H9 (cell line): ENCODE measurements around the gene STRADA. TPM values are rescaled to one million over a fixed set of nuclear protein-coding genes. Genes with fewer than 3 reads are reported as not detected.
A peak's percentile ranks its signal among the peaks of the same experiment; 100 is the strongest.

Experiments
- DNase-seq: peaks from one replicate; pipeline ENCODE4 v3.0.0-alpha.2; 2017
- H2AFZ ChIP-seq: one replicate; pipeline ENCODE4 v1.6.1; 2013; ENCODE audit warnings: mild to moderate bottlenecking, low read length, control low read depth, moderate library complexity
- H2AK5ac ChIP-seq: 2 replicates; pipeline ENCODE4 v1.6.1; 2013; ENCODE audit warnings: low read length, control low read depth, mixed read lengths; ENCODE audit not compliant: insufficient read length
- H2BK120ac ChIP-seq: one replicate; pipeline ENCODE4 v1.6.1; 2013; ENCODE audit warnings: low read depth, mild to moderate bottlenecking, low read length, control low read depth, inconsistent platforms; ENCODE audit not compliant: poor library complexity, severe bottlenecking
- H2BK12ac ChIP-seq: 2 replicates; pipeline ENCODE4 v1.6.1; 2013; ENCODE audit warnings: low read length, control low read depth, mixed read lengths, low read depth; ENCODE audit not compliant: insufficient read length
- H2BK15ac ChIP-seq: 2 replicates; pipeline ENCODE4 v1.6.1; 2013; ENCODE audit warnings: low read depth, low read length, control low read depth
- H2BK20ac ChIP-seq: one replicate; pipeline ENCODE4 v1.6.1; 2013; ENCODE audit warnings: low read depth, mild to moderate bottlenecking, low read length, control low read depth, inconsistent platforms; ENCODE audit not compliant: poor library complexity, severe bottlenecking
- H2BK5ac ChIP-seq: 2 replicates; pipeline ENCODE4 v1.6.1; 2013; ENCODE audit warnings: low read length, control low read depth, mixed read lengths; ENCODE audit not compliant: insufficient read length
- H3K14ac ChIP-seq: 2 replicates; pipeline ENCODE4 v1.6.1; 2013; ENCODE audit warnings: low read length, control low read depth; ENCODE audit not compliant: insufficient read depth
- H3K18ac ChIP-seq: 2 replicates; pipeline ENCODE4 v1.6.1; 2013; ENCODE audit warnings: low read depth, mild to moderate bottlenecking, mixed read lengths, low read length, control low read depth; ENCODE audit not compliant: insufficient read length
- H3K23ac ChIP-seq: 2 replicates; pipeline ENCODE4 v1.6.1; 2013; ENCODE audit warnings: low read length, control low read depth, mixed read lengths, low read depth; ENCODE audit not compliant: insufficient read length
- H3K23me2 ChIP-seq: 2 replicates; pipeline ENCODE4 v1.6.1; 2013; ENCODE audit warnings: low read depth, mild to moderate bottlenecking, mixed read lengths, low read length, control low read depth; ENCODE audit not compliant: insufficient read length, poor library complexity, severe bottlenecking
- H3K27ac ChIP-seq: 2 replicates; pipeline ENCODE4 v1.5.1; 2013; ENCODE audit warnings: low read length, control low read depth, mixed read lengths, low read depth; ENCODE audit not compliant: insufficient read length
- H3K27me3 ChIP-seq: 2 replicates; pipeline ENCODE4 v1.6.1; 2013; ENCODE audit warnings: low read length, control low read depth, inconsistent platforms; ENCODE audit not compliant: insufficient read depth
- H3K4ac ChIP-seq: 2 replicates; pipeline ENCODE4 v1.6.1; 2013; ENCODE audit warnings: low read depth, mild to moderate bottlenecking, control low read depth, inconsistent platforms, low read length, moderate library complexity
- H3K4me1 ChIP-seq: 2 replicates; pipeline ENCODE4 v1.6.1; 2013; ENCODE audit warnings: low read length, control low read depth, inconsistent platforms; ENCODE audit not compliant: insufficient read depth
- H3K4me2 ChIP-seq: 2 replicates; pipeline ENCODE4 v1.6.1; 2013; ENCODE audit warnings: low read length, control low read depth, mixed read lengths; ENCODE audit not compliant: insufficient read length, insufficient read depth
- H3K56ac ChIP-seq: 2 replicates; pipeline ENCODE4 v1.6.1; 2013; ENCODE audit warnings: low read depth, mild to moderate bottlenecking, mixed read lengths, low read length, control low read depth; ENCODE audit not compliant: insufficient read length
- H3K79me1 ChIP-seq: 2 replicates; pipeline ENCODE4 v1.6.1; 2013; ENCODE audit warnings: low read depth, mild to moderate bottlenecking, moderate library complexity, low read length, control low read depth, inconsistent platforms; ENCODE audit not compliant: insufficient read depth, poor library complexity, severe bottlenecking
- H3K79me2 ChIP-seq: 2 replicates; pipeline ENCODE4 v1.6.1; 2013; ENCODE audit warnings: low read length, control low read depth, inconsistent platforms; ENCODE audit not compliant: insufficient read depth
- H3K9ac ChIP-seq: 2 replicates; pipeline ENCODE4 v1.6.1; 2013; ENCODE audit warnings: low read length, control low read depth, mixed read lengths; ENCODE audit not compliant: insufficient read length; ENCODE audit errors: extremely low read depth
- H3K9me3 ChIP-seq: one replicate; pipeline ENCODE4 v1.6.1; 2013; ENCODE audit warnings: low read depth, low read length, inconsistent platforms; ENCODE audit not compliant: control insufficient read depth
- H3T11ph ChIP-seq: one replicate; pipeline ENCODE4 v1.6.1; 2013; ENCODE audit warnings: mild to moderate bottlenecking, low read length, control low read depth, inconsistent platforms
- H4K20me1 ChIP-seq: one replicate; pipeline ENCODE4 v1.6.1; 2013; ENCODE audit not compliant: control insufficient read depth, insufficient read length, insufficient read depth
- H4K5ac ChIP-seq: 2 replicates; pipeline ENCODE4 v1.6.1; 2013; ENCODE audit warnings: low read depth, mild to moderate bottlenecking, mixed read lengths, low read length, control low read depth; ENCODE audit not compliant: insufficient read length
- H4K8ac ChIP-seq: replicated peaks from 2 replicates; pipeline ENCODE4 v1.6.1; 2013; ENCODE audit warnings: low read length, control low read depth, mixed read lengths, low read depth; ENCODE audit not compliant: insufficient read length
- H4K91ac ChIP-seq: 2 replicates; pipeline ENCODE4 v1.6.1; 2013; ENCODE audit warnings: low read depth, mild to moderate bottlenecking, moderate library complexity, mixed read lengths, low read length, control low read depth; ENCODE audit not compliant: insufficient read length
- H3K27ac Mint-ChIP-seq, 3 experiments: 2 replicates in 2 of 3; 3 replicates in 1 of 3; pipeline ENCODE4 v1.8.0; 2020 to 2021; ENCODE audit warnings: mixed read lengths in 3 of 3, mild to moderate bottlenecking in 1 of 3, moderate library complexity in 1 of 3
- H3K27me3 Mint-ChIP-seq: 2 replicates; pipeline ENCODE4 v1.8.0; 2021; ENCODE audit warnings: low read depth, mild to moderate bottlenecking, moderate library complexity, mixed read lengths
- H3K36me3 Mint-ChIP-seq, 3 experiments: 2 replicates in 2 of 3; 3 replicates in 1 of 3; pipeline ENCODE4 v1.8.0; 2020 to 2021; ENCODE audit warnings: low read depth in 3 of 3, mixed read lengths in 3 of 3; ENCODE audit not compliant: insufficient read depth in 1 of 3
- H3K4me1 Mint-ChIP-seq, 2 experiments: 2 replicates each; pipeline ENCODE4 v1.8.0; 2020; ENCODE audit warnings: mixed read lengths in 2 of 2
- H3K4me3 Mint-ChIP-seq, 2 experiments: 2 replicates in 1 of 2; 3 replicates in 1 of 2; pipeline ENCODE4 v1.8.0; 2020 to 2021; ENCODE audit warnings: mild to moderate bottlenecking in 2 of 2, mixed read lengths in 2 of 2, moderate library complexity in 1 of 2
- H3K9me3 Mint-ChIP-seq, 2 experiments: 2 replicates in 1 of 2; 3 replicates in 1 of 2; pipeline ENCODE4 v1.8.0; 2020; ENCODE audit warnings: mild to moderate bottlenecking in 2 of 2, mixed read lengths in 2 of 2, moderate library complexity in 1 of 2
- WGBS: extraction: QIAGEN DNeasy Blood & Tissue Kit; methylation state at CpG from one replicate; pipeline ENCODE4 v1.1.7; 2013; ENCODE audit warnings: missing lambda C conversion rate, low lambda C conversion rate, mixed read lengths; ENCODE audit not compliant: insufficient read length; ENCODE audit errors: extremely low coverage; 5-methylcytosine and 5-hydroxymethylcytosine counted together
- total RNA-seq: library from RNA; stranded (reverse); gene quantifications from 2 replicates; pipeline ENCODE4 v1.2.1, GENCODE V29; 2021
- TF ChIP-seq, protein P1 (sequence below): fragments of 200-600 bp; sonication (generic); conservative IDR thresholded peaks from 3 replicates; pipeline ENCODE4 v1.8.0; 2021; ENCODE audit warnings: antibody characterized with exemption, mild to moderate bottlenecking

STRADA gene
- total RNA-seq, 1 experiment from 2014 or later = 35.0 TPM

DNA sequence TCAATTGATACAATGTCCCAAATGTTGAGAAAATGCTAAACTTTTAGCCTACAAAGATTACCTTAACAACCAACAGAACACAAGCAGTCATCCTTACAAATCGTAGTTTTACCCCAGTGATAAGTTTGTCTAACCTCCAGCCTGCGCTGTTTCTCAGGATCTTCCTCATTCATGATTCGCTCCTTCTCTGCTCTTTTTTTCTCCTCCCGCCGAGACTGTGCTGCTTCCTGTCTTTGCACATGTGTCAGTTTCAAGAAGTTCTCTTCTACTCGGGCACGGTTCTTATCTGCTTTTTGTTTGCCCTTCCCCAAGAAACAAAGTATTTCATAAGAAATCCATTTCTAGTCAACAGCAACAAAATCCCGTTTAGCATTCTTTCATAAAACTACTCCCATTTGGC, 10.2 kb upstream of the STRADA start:
- H3K9me3 ChIP-seq = no peaks in the 10 kb centered on the region
- H3K27ac Mint-ChIP-seq = peak overlapping the region in 2 of 3 experiments; percentile 69 to 70; a peak in 3 of 7 replicates
- H3K23me2 ChIP-seq = no peaks in the 10 kb centered on the region

More for the DNA sequence above, 10.2 kb upstream of the STRADA start:
- H2BK12ac ChIP-seq = no peak overlapping the region
- no peak overlapping the region for H2BK15ac ChIP-seq
- H2AK5ac ChIP-seq = no peak overlapping the region
- H3K4ac ChIP-seq = no peak overlapping the region
- Mint-ChIP-seq H3K27me3 (no peaks in the 10 kb centered on the region), H3K4me1 (no peaks in the 10 kb centered on the region), H3K36me3 (peaks cover 22 to 86% (median 67%) of the 10 kb centered on the region in 3 experiments; a peak in 6 of 7 replicates), H3K9me3 (no peaks in the 10 kb centered on the region), H3K4me3 (no peak overlapping the region)
- H3K14ac ChIP-seq = no peak overlapping the region
- no peaks in the 10 kb centered on the region for H3K27me3 ChIP-seq
- no peak overlapping the region for H3K56ac ChIP-seq
- H3T11ph ChIP-seq = no peak overlapping the region
- no peaks in the 10 kb centered on the region for H4K20me1 ChIP-seq
- no peak overlapping the region for H3K27ac ChIP-seq
- no peak overlapping the region for H3K9ac ChIP-seq
- H3K4me1 ChIP-seq = no peaks in the 10 kb centered on the region
- no peak overlapping the region for H3K4me2 ChIP-seq
- TF ChIP-seq, protein P1, sequence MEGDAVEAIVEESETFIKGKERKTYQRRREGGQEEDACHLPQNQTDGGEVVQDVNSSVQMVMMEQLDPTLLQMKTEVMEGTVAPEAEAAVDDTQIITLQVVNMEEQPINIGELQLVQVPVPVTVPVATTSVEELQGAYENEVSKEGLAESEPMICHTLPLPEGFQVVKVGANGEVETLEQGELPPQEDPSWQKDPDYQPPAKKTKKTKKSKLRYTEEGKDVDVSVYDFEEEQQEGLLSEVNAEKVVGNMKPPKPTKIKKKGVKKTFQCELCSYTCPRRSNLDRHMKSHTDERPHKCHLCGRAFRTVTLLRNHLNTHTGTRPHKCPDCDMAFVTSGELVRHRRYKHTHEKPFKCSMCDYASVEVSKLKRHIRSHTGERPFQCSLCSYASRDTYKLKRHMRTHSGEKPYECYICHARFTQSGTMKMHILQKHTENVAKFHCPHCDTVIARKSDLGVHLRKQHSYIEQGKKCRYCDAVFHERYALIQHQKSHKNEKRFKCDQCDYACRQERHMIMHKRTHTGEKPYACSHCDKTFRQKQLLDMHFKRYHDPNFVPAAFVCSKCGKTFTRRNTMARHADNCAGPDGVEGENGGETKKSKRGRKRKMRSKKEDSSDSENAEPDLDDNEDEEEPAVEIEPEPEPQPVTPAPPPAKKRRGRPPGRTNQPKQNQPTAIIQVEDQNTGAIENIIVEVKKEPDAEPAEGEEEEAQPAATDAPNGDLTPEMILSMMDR = no peak
- H4K5ac ChIP-seq = no peak overlapping the region
- no CpG with 5 or more reads among the region's 8 CpGs for WGBS
- H2BK20ac ChIP-seq = no peak overlapping the region
- no peaks in the 10 kb centered on the region for H3K79me2 ChIP-seq
- no peak overlapping the region for H2BK120ac ChIP-seq
- H4K8ac ChIP-seq = no peak overlapping the region
- H2AFZ ChIP-seq = no peak overlapping the region
- H3K18ac ChIP-seq = no peak overlapping the region
- no peaks in the 10 kb centered on the region for H3K79me1 ChIP-seq
- H4K91ac ChIP-seq = no peak overlapping the region
- H3K23ac ChIP-seq = no peak overlapping the region
- DNase-seq = no peak
- no peak overlapping the region for H2BK5ac ChIP-seq
